ENCODE measurements around the gene MACROD2.
"Not testable (repeated sequence)": the region's sequence is repeated elsewhere in the genome, so short reads cannot be mapped to it uniquely, and the experiment has no call there.

The MACROD2 gene

GRCh38 chr20:15945289-15945688 is 1950.0 kb downstream of the MACROD2 start:
- DNase-seq (ENCODE audit: insufficient read length, low spot score) (no peak), FAIRE-seq (no peak)
- TF ChIP-seq TAF1 (IDR thresholded peaks at IDR 0.05; ENCODE audit: low read depth, low read length) = no peak
- no peak for TF ChIP-seq POLR2A (IDR thresholded peaks at IDR 0.05; ENCODE audit: low read depth, low read length)

DNA sequence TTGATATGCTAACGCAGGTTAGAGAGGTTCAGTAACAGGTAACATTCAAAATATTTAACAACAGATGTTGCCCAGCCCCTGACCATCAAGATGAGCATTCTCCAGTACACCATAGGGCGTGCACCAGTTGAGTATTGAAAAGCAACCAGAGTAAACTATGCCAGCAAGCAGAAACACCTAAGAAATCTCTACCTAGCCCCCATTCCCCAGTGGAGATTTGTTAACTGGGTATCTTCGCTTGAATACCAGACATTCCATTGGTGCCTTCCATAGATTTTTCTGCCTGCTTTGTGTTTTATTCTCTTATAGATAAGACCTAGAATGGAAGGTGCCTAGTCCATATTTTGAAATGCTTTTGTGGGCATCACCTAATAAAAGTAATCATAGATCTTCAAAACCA is 1954.1 kb downstream of the MACROD2 start:
- DNase-seq (ENCODE audit: insufficient read length, low spot score) = no peak
- FAIRE-seq = no peak
- no peak for TF ChIP-seq POLR2A (IDR thresholded peaks at IDR 0.05; ENCODE audit: low read depth, low read length)
- TF ChIP-seq POLR2AphosphoS5 (IDR thresholded peaks at IDR 0.05; ENCODE audit: low read depth, low read length) = no peak
- no peak for TF ChIP-seq PAX5 (IDR thresholded peaks at IDR 0.05; ENCODE audit: insufficient read depth, low read length, severe bottlenecking)
- TF ChIP-seq POU2F2 (IDR thresholded peaks at IDR 0.05; ENCODE audit: low read depth, low read length) = no peak

- DNase-seq (ENCODE audit: insufficient read length, low spot score) (no peak), FAIRE-seq (no peak)
- TF ChIP-seq TAF1 (IDR thresholded peaks at IDR 0.05; ENCODE audit: low read depth, low read length) = no peak
- TF ChIP-seq POLR2AphosphoS5 (IDR thresholded peaks at IDR 0.05; ENCODE audit: low read depth, low read length) = no peak
- no peak for TF ChIP-seq POLR2A (IDR thresholded peaks at IDR 0.05; ENCODE audit: low read depth, low read length)
- no peak for TF ChIP-seq PAX5 (IDR thresholded peaks at IDR 0.05; ENCODE audit: insufficient read depth, low read length, severe bottlenecking)
- no peak for TF ChIP-seq SPI1 (IDR thresholded peaks at IDR 0.05; ENCODE audit: low read depth, low read length)
- TF ChIP-seq POU2F2 (IDR thresholded peaks at IDR 0.05; ENCODE audit: low read depth, low read length) = no peak
Observed at GRCh38 chr20:15951658-15952057, 1956.3 kb downstream of the MACROD2 start.

- TF ChIP-seq PAX5 (IDR thresholded peaks at IDR 0.05; ENCODE audit: insufficient read depth, low read length, severe bottlenecking) (no peak), POU2F2 (IDR thresholded peaks at IDR 0.05; ENCODE audit: low read depth, low read length) (no peak), POLR2A (IDR thresholded peaks at IDR 0.05; ENCODE audit: low read depth, low read length) (no peak), TAF1 (IDR thresholded peaks at IDR 0.05; ENCODE audit: low read depth, low read length) (no peak), SPI1 (IDR thresholded peaks at IDR 0.05; ENCODE audit: low read depth, low read length) (no peak), POLR2AphosphoS5 (IDR thresholded peaks at IDR 0.05; ENCODE audit: low read depth, low read length) (no peak)
- DNase-seq (ENCODE audit: insufficient read length, low spot score) = no peak
- FAIRE-seq = no peak
Observed at GRCh38 chr20:15958142-15958541, 1962.8 kb downstream of the MACROD2 start.

GRCh38 chr20:15965165-15965564 is 1969.8 kb downstream of the MACROD2 start:
- TF ChIP-seq PAX5 (IDR thresholded peaks at IDR 0.05; ENCODE audit: insufficient read depth, low read length, severe bottlenecking) = no peak
- no peak for TF ChIP-seq POLR2AphosphoS5 (IDR thresholded peaks at IDR 0.05; ENCODE audit: low read depth, low read length)
- no peak for TF ChIP-seq POU2F2 (IDR thresholded peaks at IDR 0.05; ENCODE audit: low read depth, low read length)
- TF ChIP-seq SPI1 (IDR thresholded peaks at IDR 0.05; ENCODE audit: low read depth, low read length) = no peak
- no peak for TF ChIP-seq TAF1 (IDR thresholded peaks at IDR 0.05; ENCODE audit: low read depth, low read length)
- no peak for TF ChIP-seq POLR2A (IDR thresholded peaks at IDR 0.05; ENCODE audit: low read depth, low read length)
- FAIRE-seq = no peak

DNA sequence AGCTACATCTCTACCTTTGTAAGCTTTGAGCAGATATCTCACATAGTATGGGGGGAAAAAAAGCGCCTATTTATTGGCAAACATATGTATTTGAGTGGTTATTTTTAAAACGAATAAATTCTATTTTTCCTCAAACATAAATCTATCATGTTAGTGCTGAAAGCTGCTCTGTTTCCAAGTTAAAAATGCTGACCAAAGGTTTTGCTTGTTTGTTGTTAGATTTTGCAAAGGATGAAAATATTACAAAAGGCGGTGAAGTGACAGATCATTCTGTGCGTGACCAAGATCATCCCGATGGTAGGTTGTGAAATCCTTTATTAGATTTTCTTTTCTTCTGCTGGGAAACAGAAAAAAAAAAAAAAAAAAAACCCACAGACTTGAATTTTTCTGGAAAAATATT is 1972.0 kb downstream of the MACROD2 start:
- DNase-seq (ENCODE audit: insufficient read length, low spot score) (no peak), FAIRE-seq (no peak)
- TF ChIP-seq POLR2A (IDR thresholded peaks at IDR 0.05; ENCODE audit: low read depth, low read length) (no peak), POLR2AphosphoS5 (IDR thresholded peaks at IDR 0.05; ENCODE audit: low read depth, low read length) (no peak), POU2F2 (IDR thresholded peaks at IDR 0.05; ENCODE audit: low read depth, low read length) (no peak), SPI1 (IDR thresholded peaks at IDR 0.05; ENCODE audit: low read depth, low read length) (no peak), TAF1 (IDR thresholded peaks at IDR 0.05; ENCODE audit: low read depth, low read length) (no peak), PAX5 (IDR thresholded peaks at IDR 0.05; ENCODE audit: insufficient read depth, low read length, severe bottlenecking) (no peak)

More at GRCh38 chr20:15965165-15965564, 1969.8 kb downstream of the MACROD2 start:
- DNase-seq (ENCODE audit: insufficient read length, low spot score) = no peak

DNA sequence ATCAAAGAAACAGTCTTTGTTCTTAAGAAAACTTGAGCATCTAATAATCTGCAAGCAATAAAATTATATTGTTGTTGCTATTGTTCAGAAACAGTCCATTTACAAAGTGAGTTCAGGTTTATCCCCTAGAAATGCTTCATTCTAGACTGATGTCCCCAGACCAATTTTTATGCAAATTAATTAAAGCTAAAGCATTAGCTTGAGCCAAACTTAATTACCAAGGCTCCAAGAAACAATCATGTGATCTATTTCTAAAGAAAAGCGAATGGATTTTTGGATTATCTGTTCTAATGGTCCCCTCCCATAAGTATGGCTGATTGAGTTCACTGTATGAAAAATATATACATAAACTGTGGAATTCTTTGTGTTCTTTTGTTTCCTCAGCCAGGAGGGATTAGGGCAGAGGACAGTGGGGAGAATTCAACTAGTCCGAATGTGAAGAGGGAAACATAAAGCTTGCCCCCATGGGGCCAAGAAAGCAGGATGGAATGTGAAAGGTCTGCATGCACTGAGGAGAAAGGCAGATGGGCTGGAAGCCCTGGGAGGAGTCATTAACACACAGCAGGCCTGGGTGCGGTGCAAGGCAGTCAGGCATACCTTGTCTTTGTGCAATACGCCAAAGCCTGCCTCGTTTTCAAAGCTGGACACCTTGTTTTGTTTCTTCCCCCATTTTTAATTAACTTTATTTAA is 1980.9 kb downstream of the MACROD2 start:
- no peak for FAIRE-seq
- no peak for DNase-seq (ENCODE audit: insufficient read length, low spot score)
- no peak for TF ChIP-seq POU2F2 (IDR thresholded peaks at IDR 0.05; ENCODE audit: low read depth, low read length)
- no peak for TF ChIP-seq POLR2AphosphoS5 (IDR thresholded peaks at IDR 0.05; ENCODE audit: low read depth, low read length)

- DNase-seq (ENCODE audit: insufficient read length, low spot score) = no peak
- FAIRE-seq = no peak
- TF ChIP-seq TAF1 (IDR thresholded peaks at IDR 0.05; ENCODE audit: low read depth, low read length) (no peak), POLR2AphosphoS5 (IDR thresholded peaks at IDR 0.05; ENCODE audit: low read depth, low read length) (no peak), POLR2A (IDR thresholded peaks at IDR 0.05; ENCODE audit: low read depth, low read length) (no peak), SPI1 (IDR thresholded peaks at IDR 0.05; ENCODE audit: low read depth, low read length) (no peak), POU2F2 (IDR thresholded peaks at IDR 0.05; ENCODE audit: low read depth, low read length) (no peak), PAX5 (IDR thresholded peaks at IDR 0.05; ENCODE audit: insufficient read depth, low read length, severe bottlenecking) (no peak)
Observed at GRCh38 chr20:15977026-15977425, 1981.7 kb downstream of the MACROD2 start.

DNA sequence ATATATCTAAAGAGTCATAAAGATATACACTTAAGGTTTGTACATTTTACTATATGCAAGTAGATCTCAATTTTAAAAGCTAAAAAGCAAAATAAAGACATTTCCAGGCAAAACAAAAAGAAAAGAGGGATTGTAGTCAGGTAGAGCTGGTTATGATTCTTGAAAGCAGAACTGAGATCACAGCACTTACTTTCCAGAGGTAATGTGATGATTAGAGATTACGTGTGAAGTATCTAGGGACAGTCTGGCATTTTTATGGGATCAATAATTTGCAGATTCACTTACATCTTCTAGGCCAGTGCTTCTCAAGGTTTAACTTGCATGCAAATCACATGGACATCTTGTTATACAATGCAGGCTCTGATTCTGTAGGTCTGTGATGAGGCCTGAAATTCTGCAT is 1982.4 kb downstream of the MACROD2 start:
- TF ChIP-seq PAX5 (IDR thresholded peaks at IDR 0.05; ENCODE audit: insufficient read depth, low read length, severe bottlenecking) (no peak), SPI1 (IDR thresholded peaks at IDR 0.05; ENCODE audit: low read depth, low read length) (peak; percentile 35; the same call in 1 of the 2 replicates)
- FAIRE-seq (no peak), DNase-seq (ENCODE audit: insufficient read length, low spot score) (no peak)

DNA sequence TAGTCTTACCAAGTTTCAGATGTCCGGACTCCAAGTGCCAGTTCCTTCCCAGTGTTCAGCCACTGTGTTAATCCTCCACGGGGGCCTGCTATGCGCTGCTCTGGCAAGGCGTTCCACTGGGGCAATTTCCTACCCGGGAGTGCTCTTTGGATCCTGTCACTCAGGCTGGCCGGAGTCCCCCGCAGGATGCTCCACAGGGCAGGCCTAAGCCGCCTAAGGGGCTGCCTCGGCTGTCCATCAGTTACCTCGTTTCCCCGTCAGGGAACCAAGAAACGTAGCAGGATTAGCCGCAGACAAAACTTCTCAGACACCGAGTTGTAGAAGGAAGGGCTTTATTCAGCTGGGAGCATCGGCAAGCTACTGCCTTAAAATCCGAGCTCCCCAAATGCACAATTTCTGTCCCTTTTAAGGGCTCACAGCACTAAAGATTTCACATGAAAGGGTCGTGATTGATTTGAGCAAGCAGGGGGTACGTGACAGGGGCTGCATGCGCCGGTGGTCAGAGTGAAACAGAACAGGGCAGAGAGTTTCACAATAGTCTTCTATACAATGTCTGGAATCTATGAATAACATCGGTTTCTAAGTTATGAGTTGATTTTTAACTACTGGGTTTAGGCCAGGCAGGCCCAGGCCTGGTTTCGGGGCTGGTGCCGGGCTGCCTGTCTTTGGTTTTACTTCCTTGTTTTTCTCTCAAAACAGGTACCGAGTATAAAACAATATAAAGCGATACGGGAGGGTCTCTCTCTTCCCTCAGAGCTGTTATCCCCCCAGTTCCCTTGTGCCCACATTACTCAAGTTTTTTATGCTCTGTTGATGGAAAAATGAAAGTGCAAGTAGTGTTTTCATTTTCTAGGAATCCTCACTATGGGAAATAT is 1990.4 kb downstream of the MACROD2 start:
- FAIRE-seq = not testable (repeated sequence)

More for the DNA sequence above, 1990.4 kb downstream of the MACROD2 start:
- not testable (repeated sequence) for DNase-seq (ENCODE audit: insufficient read length, low spot score)
